H1 (cell line): ENCODE measurements around the gene ZFR. TPM values are rescaled to one million over a fixed set of nuclear protein-coding genes. Genes with fewer than 3 reads are reported as not detected.

Experiments used
- CTCF ChIA-PET: fragments of 300-600 bp; sonication (Branson Sonifier 250); formaldehyde crosslinking; loops from one replicate; lab custom pipeline; 2021; ENCODE audit not compliant: partially characterized antibody; lab: Charles Lee
- POLR2A ChIA-PET: fragments of 300-600 bp; sonication (Branson Sonifier 250); formaldehyde crosslinking; loops from one replicate; lab custom pipeline; 2021; ENCODE audit warnings: inconsistent platforms; ENCODE audit not compliant: partially characterized antibody; lab: Charles Lee
- DNase-seq, 2 experiments: peaks; one replicate each; pipeline versions ENCODE4 v3.0.0 to v3.0.0-alpha.2; 2010 to 2022; ENCODE audit warnings: low spot score in 2 of 2, low read depth in 1 of 2, mixed read lengths in 1 of 2
- FAIRE-seq: peaks from 2 replicates; lab custom pipeline; 2011; peaks lifted over from hg19 to GRCh38; lab: Jason Lieb, UNC
- H2AFZ ChIP-seq: 2 replicates; pipeline ENCODE4 v1.8.1; 2012; ENCODE audit warnings: low read length, inconsistent platforms
- H2AK5ac ChIP-seq: 2 replicates; pipeline ENCODE4 v1.6.1; 2013; ENCODE audit warnings: low read depth, low read length
- H2BK120ac ChIP-seq: replicated peaks from 2 replicates; pipeline ENCODE3; 2013; ENCODE audit warnings: low read depth, low read length, inconsistent platforms
- H2BK12ac ChIP-seq: 2 replicates; pipeline ENCODE4 v1.6.1; 2013; ENCODE audit warnings: low read depth, low read length
- H2BK15ac ChIP-seq: 2 replicates; pipeline ENCODE4 v1.6.1; 2013; ENCODE audit warnings: low read length
- H2BK20ac ChIP-seq: 2 replicates; pipeline ENCODE4 v1.6.1; 2013; ENCODE audit warnings: low read length
- H2BK5ac ChIP-seq: 2 replicates; pipeline ENCODE4 v1.6.1; 2013; ENCODE audit warnings: low read depth, low read length
- H3K14ac ChIP-seq: 2 replicates; pipeline ENCODE4 v1.6.1; 2013; ENCODE audit warnings: inconsistent platforms; ENCODE audit not compliant: insufficient read length
- H3K18ac ChIP-seq: 2 replicates; pipeline ENCODE4 v1.6.1; 2013; ENCODE audit warnings: low read length; ENCODE audit errors: extremely low read depth
- H3K23ac ChIP-seq: 2 replicates; pipeline ENCODE4 v1.6.1; 2013; ENCODE audit warnings: inconsistent platforms; ENCODE audit not compliant: insufficient read length
- H3K23me2 ChIP-seq: 2 replicates; pipeline ENCODE4 v1.6.1; 2013; ENCODE audit warnings: low read depth, low read length
- H3K27ac ChIP-seq: 2 replicates; pipeline ENCODE4 v1.6.1; 2011; ENCODE audit warnings: low read depth, low read length, inconsistent platforms
- H3K27me3 ChIP-seq, 4 experiments: replicated peaks in 1 of 4; 1 replicate in 1 of 4; 2 replicates in 3 of 4; pipeline versions ENCODE4 v1.6.1 to v1.8.1; 2011 to 2013; ENCODE audit warnings: low read length in 3 of 4, mild to moderate bottlenecking in 3 of 4, inconsistent platforms in 2 of 4, mixed read lengths in 2 of 4, moderate library complexity in 1 of 4; ENCODE audit not compliant: control insufficient read depth in 3 of 4, insufficient read depth in 3 of 4; ENCODE audit errors: extremely low read depth in 1 of 4
- H3K36me3 ChIP-seq, 4 experiments: 2 replicates each; pipeline versions ENCODE4 v1.6.1 to v1.8.1; 2011 to 2013; ENCODE audit warnings: mild to moderate bottlenecking in 4 of 4, low read length in 3 of 4, moderate library complexity in 2 of 4, control low read depth in 1 of 4, inconsistent platforms in 1 of 4; ENCODE audit not compliant: insufficient read depth in 4 of 4, control insufficient read depth in 2 of 4
- H3K4ac ChIP-seq: replicated peaks from 2 replicates; pipeline ENCODE3; 2013; ENCODE audit warnings: low read length, low read depth, mixed read lengths, inconsistent platforms; ENCODE audit not compliant: insufficient read length
- H3K4me1 ChIP-seq, 4 experiments: replicated peaks in 1 of 4; 1 replicate in 1 of 4; 2 replicates in 3 of 4; pipeline versions ENCODE4 v1.6.1 to v1.8.1; 2011 to 2013; ENCODE audit warnings: low read length in 3 of 4, inconsistent platforms in 2 of 4, mixed read lengths in 1 of 4; ENCODE audit not compliant: insufficient read depth in 4 of 4, control insufficient read depth in 3 of 4
- H3K4me2 ChIP-seq, 2 experiments: 2 replicates each; pipeline versions ENCODE4 v1.6.1 to v1.8.1; 2011 to 2013; ENCODE audit warnings: low read depth in 2 of 2, low read length in 2 of 2, control low read depth in 1 of 2, inconsistent platforms in 1 of 2, mild to moderate bottlenecking in 1 of 2; ENCODE audit not compliant: insufficient read depth in 1 of 2
- H3K4me3 ChIP-seq, 4 experiments: fragments of 200-600, 300-600 bp in 1 of 4; sonication (generic), shearing (Covaris generic), sonication (Bioruptor Twin) in 1 of 4; 2 replicates each; pipeline versions ENCODE4 v1.5.1 to v1.8.1; 2011 to 2016; ENCODE audit warnings: low read length in 4 of 4, low read depth in 3 of 4, control low read depth in 2 of 4, inconsistent platforms in 2 of 4, mild to moderate bottlenecking in 2 of 4, mixed read lengths in 1 of 4, moderate library complexity in 1 of 4; ENCODE audit not compliant: insufficient read depth in 2 of 4; ENCODE audit errors: extremely low read depth in 1 of 4
- H3K56ac ChIP-seq: replicated peaks from 2 replicates; pipeline ENCODE3; 2013; ENCODE audit warnings: low read depth, mild to moderate bottlenecking, mixed read lengths, low read length, inconsistent platforms; ENCODE audit not compliant: insufficient read length
- H3K79me1 ChIP-seq: 2 replicates; pipeline ENCODE4 v1.6.1; 2013; ENCODE audit warnings: low read depth, low read length, control low read depth
- H3K79me2 ChIP-seq, 2 experiments: 2 replicates each; pipeline versions ENCODE4 v1.6.1 to v1.8.1; 2012 to 2013; ENCODE audit warnings: low read length in 2 of 2, mild to moderate bottlenecking in 2 of 2, inconsistent platforms in 1 of 2; ENCODE audit not compliant: insufficient read depth in 2 of 2, control insufficient read depth in 1 of 2
- H3K9ac ChIP-seq, 4 experiments: replicated peaks in 1 of 4; 1 replicate in 1 of 4; 2 replicates in 3 of 4; pipeline versions ENCODE4 v1.6.1 to v1.8.1; 2011 to 2013; ENCODE audit warnings: low read depth in 3 of 4, low read length in 3 of 4, control low read depth in 2 of 4, mild to moderate bottlenecking in 2 of 4, moderate library complexity in 2 of 4, inconsistent platforms in 1 of 4; ENCODE audit errors: extremely low read depth in 1 of 4
- H3K9me3 ChIP-seq, 2 experiments: 2 replicates each; pipeline versions ENCODE4 v1.6.1 to v1.8.1; 2012 to 2013; ENCODE audit warnings: mild to moderate bottlenecking in 2 of 2, moderate library complexity in 2 of 2, control low read depth in 1 of 2, inconsistent platforms in 1 of 2, low read depth in 1 of 2, low read length in 1 of 2, mixed read lengths in 1 of 2; ENCODE audit not compliant: insufficient read depth in 2 of 2
- H4K20me1 ChIP-seq, 2 experiments: replicated peaks in 1 of 2; 2 replicates each; pipeline versions ENCODE3 to v1.8.1; 2011 to 2013; ENCODE audit warnings: inconsistent platforms in 2 of 2, low read length in 2 of 2, mild to moderate bottlenecking in 1 of 2; ENCODE audit not compliant: insufficient read depth in 2 of 2, control insufficient read depth in 1 of 2
- H4K5ac ChIP-seq: 2 replicates; pipeline ENCODE4 v1.6.1; 2013; ENCODE audit warnings: low read length, low read depth, mixed read lengths, inconsistent platforms; ENCODE audit not compliant: insufficient read length
- H4K8ac ChIP-seq: 2 replicates; pipeline ENCODE4 v1.8.0; 2013; ENCODE audit warnings: mild to moderate bottlenecking, moderate library complexity, low read length, inconsistent platforms; ENCODE audit not compliant: insufficient read depth; ENCODE audit errors: extremely low read depth
- H4K91ac ChIP-seq: replicated peaks from 2 replicates; pipeline ENCODE3; 2013; ENCODE audit warnings: low read length, mixed read lengths, inconsistent platforms; ENCODE audit not compliant: insufficient read length
- WGBS, 2 experiments: shearing (Covaris generic) in 1 of 2; methylation state at CpG; one replicate each; pipeline versions ENCODE4 v1.1.6 to v1.1.7; 2013 to 2015; ENCODE audit warnings: low lambda C conversion rate in 2 of 2, mixed read lengths in 2 of 2, inconsistent platforms in 1 of 2, low coverage in 1 of 2, missing lambda C conversion rate in 1 of 2; ENCODE audit not compliant: insufficient replicate concordance in 2 of 2, insufficient coverage in 1 of 2, insufficient read length in 1 of 2; ENCODE audit errors: extremely low coverage in 1 of 2, missing lambda C conversion rate in 1 of 2; 5-methylcytosine and 5-hydroxymethylcytosine counted together
- polyA plus RNA-seq, 7 experiments: library from polyadenylated mRNA; depleted of rRNA in 3 of 7; stranded (reverse) in 5 of 7; unstranded in 2 of 7; fragments of >200 nt in 5 of 7; fragments of 200-250 nt in 2 of 7; gene quantifications; 1 replicate in 5 of 7; 2 replicates in 1 of 7; 4 replicates in 1 of 7; pipeline versions ENCODE4 v1.2.1 to v1.2.3, GENCODE V29; 2011 to 2013; ENCODE audit warnings: missing spikeins in 2 of 7, mixed read lengths in 2 of 7
- total RNA-seq: library from RNA; stranded (reverse); fragmentation: NEBNext Ultra II Directional; extraction: Animal tissue kit (Norgen Biotek cat#: 25700); gene quantifications from 2 replicates; pipeline ENCODE4 v1.2.1, GENCODE V29; 2021

Gene ZFR
- total and polyA plus RNA-seq, 2 of the 8 experiments (the other 6 are each of a cell fraction or from before 2014, with no cell fraction given), result 68.8 to 92.7 TPM

- Histone ChIP-seq H3K9me3 (no peaks in the 10 kb centered on the region), H2BK120ac (no peak overlapping the region), H3K79me1 (no peaks in the 10 kb centered on the region; the same call in 1 of the 2 replicates), H3K23ac (no peak overlapping the region), H2AFZ (no peak overlapping the region), H3K27ac (no peak overlapping the region), H2BK20ac (no peak overlapping the region), H4K5ac (no peak overlapping the region), H3K4me1 (peaks cover 0 to 9% (median 6%) of the 10 kb centered on the region in 4 experiments; a peak in 6 of 7 replicates), H4K8ac (no peak overlapping the region), H2BK12ac (no peak overlapping the region), H3K18ac (no peak overlapping the region), H3K23me2 (peaks cover 5% of the 10 kb centered on the region), H3K9ac (no peak overlapping the region), H2AK5ac (no peak overlapping the region), H3K36me3 (no peaks in the 10 kb centered on the region; a peak in 2 of 8 replicates), H4K91ac (no peak overlapping the region), H3K4me3 (no peak overlapping the region), H2BK5ac (no peak overlapping the region), H3K4ac (no peak overlapping the region), H3K4me2 (no peak overlapping the region), H3K27me3 (no peaks in the 10 kb centered on the region), H3K14ac (no peak overlapping the region), H3K79me2 (peaks cover 34 to 83% of the 10 kb centered on the region in 2 experiments), H2BK15ac (no peak overlapping the region), H3K56ac (no peak overlapping the region), H4K20me1 (peaks cover 2 to 12% of the 10 kb centered on the region in 2 experiments)
- WGBS, 2 experiments, result 83% methylated on average over 3 of the region's 3 CpGs; no CpG with 5 or more reads in 1 of the 2 experiments
- ChIA-PET CTCF (interaction anchor here (1.0 kb wide), 1 partner anchor 21 kb away, joined by 3 read pairs; no protein-coding TSS in a partner anchor), POLR2A (no interaction called here)
- no peak for DNase-seq
- no peak for FAIRE-seq
Observed at GRCh38 chr5:32308946-32309345, 135.6 kb downstream of the ZFR start.
